GOT3 (cell line): Measurements from ENCODE around the gene CDCA5.

Experiments
- DNase-seq: peaks from one replicate; lab custom pipeline; 2025; ENCODE audit warnings: mixed read lengths; lab: John Stamatoyannopoulos, UW

The CDCA5 gene

DNA sequence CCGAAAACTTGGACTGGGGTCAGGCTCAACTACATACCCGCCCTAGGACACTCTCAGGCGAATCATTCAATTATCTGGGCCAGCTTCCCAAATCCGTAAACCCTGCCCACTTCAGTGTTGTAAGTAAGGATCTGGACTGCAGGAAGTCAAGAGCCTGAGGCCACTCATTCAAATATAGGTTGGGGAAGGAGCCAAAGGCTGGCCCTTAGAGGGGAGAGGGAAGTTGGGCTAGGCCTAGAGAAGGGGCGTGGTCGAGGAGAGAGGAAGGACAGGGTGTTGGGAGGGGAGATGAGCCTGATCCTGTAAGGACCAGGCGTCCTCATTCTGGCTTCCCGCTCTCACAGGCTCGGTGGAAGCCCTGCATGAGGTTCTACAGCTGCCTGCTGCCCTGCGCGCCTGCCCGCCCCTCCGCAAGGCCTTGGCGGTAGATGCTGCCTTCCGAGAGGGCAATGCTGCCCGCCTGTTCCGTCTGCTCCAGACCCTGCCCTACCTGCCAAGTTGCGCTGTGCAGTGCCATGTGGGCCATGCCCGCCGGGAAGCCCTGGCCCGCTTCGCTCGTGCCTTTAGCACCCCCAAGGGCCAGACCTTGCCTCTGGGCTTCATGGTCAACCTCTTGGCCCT is 39.8 kb downstream of the CDCA5 start:
- no peak for DNase-seq

DNA sequence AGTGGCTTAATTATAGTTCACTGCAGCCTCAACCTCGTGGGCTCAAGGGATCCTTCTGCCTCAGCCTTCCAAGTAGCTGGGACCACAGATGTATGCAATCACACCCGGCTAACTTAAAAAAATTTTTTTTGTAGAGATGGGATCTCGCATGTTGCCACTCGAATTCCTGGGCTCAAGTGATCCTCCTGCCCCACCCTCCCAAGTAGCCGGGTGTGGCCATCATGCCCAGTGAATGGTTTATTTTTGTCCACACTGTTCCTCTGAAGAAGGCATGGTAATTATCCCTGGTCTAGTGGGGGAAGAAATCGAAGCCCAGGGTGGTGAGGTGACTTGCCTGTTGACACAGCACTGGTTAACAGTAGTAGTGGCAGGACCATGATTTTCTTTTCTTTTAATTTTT is 40.9 kb downstream of the CDCA5 start:
- DNase-seq: no peak

- peak; percentile 54 for DNase-seq
These were observed 42.8 kb downstream of the CDCA5 start, which contains the start of gene SAC3D1 for GRCh38 chr11:65040847-65041622. TSS of gene SAC3D1 (plus strand) at chr11:65041210. CDS start at chr11:65041293, 83 bp downstream.

DNA sequence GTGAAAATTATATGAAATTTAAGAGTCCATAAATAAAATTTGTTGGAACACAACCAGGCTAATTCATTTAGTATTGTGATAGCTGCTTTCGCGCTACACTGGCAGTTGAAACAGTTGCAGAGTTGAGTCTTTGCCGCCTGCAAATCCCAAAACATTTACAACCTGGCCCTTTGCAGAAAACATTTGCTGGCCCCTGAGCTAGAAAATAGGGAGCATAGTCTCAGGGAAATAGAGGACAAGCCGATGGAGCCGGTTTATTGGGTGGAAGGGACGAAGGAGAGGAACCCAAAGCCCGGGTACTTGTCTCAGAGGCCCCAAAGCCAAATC is 43.4 kb downstream of the CDCA5 start:
- DNase-seq: no peak

DNA sequence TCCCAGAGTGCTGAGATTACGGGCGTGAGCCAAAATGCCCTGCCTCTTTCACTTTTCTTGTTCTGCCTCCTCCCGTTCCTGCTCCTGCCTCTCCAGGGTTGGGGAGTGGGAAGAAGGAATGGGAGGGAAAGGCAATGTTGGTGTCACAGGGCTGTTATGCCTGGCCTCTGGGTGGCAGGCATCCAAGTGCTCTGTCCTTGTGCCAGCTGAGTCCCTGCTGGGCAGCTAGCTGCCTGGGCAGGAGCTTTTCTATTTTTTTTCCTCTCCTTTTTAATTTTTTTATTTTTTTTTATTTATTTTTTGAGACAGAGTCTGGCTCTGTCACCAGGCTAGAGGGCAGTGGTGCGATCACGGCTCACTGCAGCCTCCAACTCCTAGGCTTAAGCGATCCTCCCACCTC is 46.9 kb downstream of the CDCA5 start:
- DNase-seq: no peak

DNA sequence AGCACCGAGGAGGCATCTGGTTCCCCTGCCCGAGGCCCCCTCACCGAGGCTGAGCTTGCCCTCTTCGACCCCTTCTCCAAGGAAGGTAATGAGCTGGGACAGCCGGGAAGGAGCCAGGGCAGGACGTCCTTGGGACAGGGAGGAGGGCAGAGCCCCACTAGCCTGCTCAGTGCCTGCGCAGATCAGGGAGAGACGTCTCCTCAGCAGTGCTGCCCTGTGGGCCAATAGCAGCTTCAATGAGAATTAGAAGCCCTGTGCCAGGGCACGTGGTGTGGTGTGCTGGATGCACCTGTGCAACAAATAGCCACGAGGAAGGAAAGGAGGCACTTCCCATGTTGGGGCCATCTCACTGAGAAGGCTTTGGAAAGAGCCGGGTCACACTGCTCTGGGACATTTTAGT is 48.3 kb downstream of the CDCA5 start:
- DNase-seq: no peak

DNA sequence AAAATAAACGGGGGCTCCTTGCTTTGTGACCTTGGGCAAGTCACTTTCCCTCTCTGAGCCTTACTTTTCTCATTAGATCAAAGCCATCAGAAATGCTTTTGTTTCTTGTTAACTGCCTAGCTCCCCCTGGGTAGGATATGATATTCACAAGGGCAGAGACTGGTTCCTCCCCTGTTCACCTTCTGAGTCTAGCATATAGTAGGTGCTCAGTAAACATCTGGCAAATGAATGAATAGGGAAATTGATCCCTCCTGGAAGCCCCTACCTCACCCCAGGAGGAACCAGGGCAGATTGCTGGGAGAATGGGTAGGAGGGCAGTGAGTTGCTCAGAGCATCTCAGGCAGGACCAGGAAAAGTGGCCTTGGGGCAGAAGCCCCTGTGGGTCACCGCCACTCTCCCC is 49.4 kb downstream of the CDCA5 start:
- no peak for DNase-seq

GRCh38 chr11:65032216-65032615 is 51.6 kb downstream of the CDCA5 start:
- DNase-seq: no peak
